Skeletal muscle cell (primary cell): ENCODE data around the gene HYAL4.
"Not testable (repeated sequence)": the region's sequence is repeated elsewhere in the genome, so short reads cannot be mapped to it uniquely, and the experiment has no call there.

Experiments used
- DNase-seq: peaks from one replicate; pipeline ENCODE4 v3.0.0-alpha.2; 2010; ENCODE audit warnings: low read depth
- H3K4me3 ChIP-seq: 2 replicates; pipeline ENCODE4 v1.5.1; 2011; ENCODE audit warnings: low read depth, mild to moderate bottlenecking, control low read depth, low read length, moderate library complexity

HYAL4 gene

GRCh38 chr7:123883154-123883553 is 38.2 kb downstream of the HYAL4 start:
- H3K4me3 ChIP-seq = no peak overlapping the region
- DNase-seq = no peak

GRCh38 chr7:123888192-123888591 is 43.2 kb downstream of the HYAL4 start:
- no peak overlapping the region for H3K4me3 ChIP-seq
- no peak for DNase-seq

GRCh38 chr7:123894753-123895152 is 49.8 kb downstream of the HYAL4 start:
- not testable (repeated sequence) for H3K4me3 ChIP-seq, DNase-seq

- DNase-seq = no peak
- no peak overlapping the region for H3K4me3 ChIP-seq
These were observed 56.1 kb downstream of the HYAL4 start for GRCh38 chr7:123901101-123901500.

GRCh38 chr7:123905714-123906113 is 60.7 kb downstream of the HYAL4 start:
- H3K4me3 ChIP-seq = no peak overlapping the region
- no peak for DNase-seq

GRCh38 chr7:123916240-123916724 is 71.3 kb downstream of the HYAL4 start:
- no peak for DNase-seq
- no peak overlapping the region for H3K4me3 ChIP-seq

- H3K4me3 ChIP-seq = no peak overlapping the region
- no peak for DNase-seq
These were observed 72.9 kb downstream of the HYAL4 start for GRCh38 chr7:123917878-123918277.

GRCh38 chr7:123918309-123918708 is 73.3 kb downstream of the HYAL4 start:
- no peak overlapping the region for H3K4me3 ChIP-seq
- DNase-seq = no peak

GRCh38 chr7:123923599-123923998 is 78.6 kb downstream of the HYAL4 start:
- DNase-seq = no peak
- H3K4me3 ChIP-seq = no peak overlapping the region

- DNase-seq = no peak
- no peak within 1 kb of the TSS for H3K4me3 ChIP-seq
These were observed 80.0 kb downstream of the HYAL4 start, which contains the start of gene SPAM1 for GRCh38 chr7:123924941-123925340. SPAM1 (plus strand) TSS chr7:123925241; CDS start chr7:123953571, 28,330 bp downstream.
